SK-N-SH (cell line): ENCODE results near the gene ZNG1E.
"Not testable (repeated sequence)": the region's sequence is repeated elsewhere in the genome, so short reads cannot be mapped to it uniquely, and the experiment has no call there.

ENCODE experiments used
- CTCF ChIP-seq: fragments of 200-600 bp; sonication (generic); IDR thresholded peaks from 2 replicates; pipeline ENCODE4 v1.6.1; 2017; ENCODE audit warnings: antibody characterized with exemption, mild to moderate bottlenecking, moderate library complexity
- ELF1 ChIP-seq: IDR thresholded peaks from 2 replicates; pipeline ENCODE4 v1.4.0; 2012
- REST ChIP-seq: IDR thresholded peaks from 2 replicates; pipeline ENCODE4 v1.6.1; 2012; ENCODE audit warnings: mild to moderate bottlenecking, low read depth, low read length, moderate library complexity

GRCh38 chr9:65673579-65673978 is 2.1 kb upstream of the ZNG1E start:
- not testable (repeated sequence) for TF ChIP-seq CTCF, ELF1, REST
